Posterior cingulate gyrus (tissue), 11 donors: ENCODE data around the gene OR1D5.
"Not testable (repeated sequence)": the region's sequence is repeated elsewhere in the genome, so short reads cannot be mapped to it uniquely, and the experiment has no call there.

Experiments used
- DNase-seq, 10 donors: peaks; one replicate each; pipeline versions ENCODE4 v3.0.0 to v3.0.0-alpha.2; 2020 to 2021; ENCODE audit warnings: mixed read lengths in 3 of 10
- intact Hi-C: fragments of 100-400 bp; cut with DNase I; formaldehyde crosslinking; loops from one replicate; pipeline ENCODE4 v1.15.1; 2023

OR1D5 gene

GRCh38 chr17:3063507-3063906 lies at the start of gene OR1D5:
Gene OR1D5 (minus strand): TSS chr17:3063607. CDS start chr17:3063607, 0 bp downstream.
- intact Hi-C loops, DNase-seq: not testable (repeated sequence)

- intact Hi-C loops = no loop called here
- no peak for DNase-seq
Measured at GRCh38 chr17:3104322-3104721, 40.9 kb upstream of the OR1D5 start, which contains the start of gene OR1D2. Gene OR1D2 (minus strand): TSS chr17:3104422. CDS start chr17:3092996, 11,426 bp downstream.

- DNase-seq, intact Hi-C loops: not testable (repeated sequence)
Measured at GRCh38 chr17:3073850-3074249, 10.4 kb upstream of the OR1D5 start.

- intact Hi-C loops, DNase-seq: not testable (repeated sequence)
Measured at GRCh38 chr17:3065192-3065591, 1.8 kb upstream of the OR1D5 start.

- DNase-seq = peak in 1 of 10 donors; percentile 7
- intact Hi-C loops = not testable (repeated sequence)
Measured at GRCh38 chr17:3062824-3063377, 506 bp downstream of the OR1D5 start.

- DNase-seq, intact Hi-C loops: not testable (repeated sequence)
Measured at GRCh38 chr17:3054868-3055267, 8.5 kb downstream of the OR1D5 start.

GRCh38 chr17:3049705-3050295 lies 13.6 kb downstream of the OR1D5 start:
- peak in 1 of 10 donors; percentile 57 for DNase-seq
- intact Hi-C loops = loop anchor here (5.0 kb wide), 1 partner anchor 588 kb away; the partner anchor contains the start of genes CTNS and SHPK

GRCh38 chr17:3048727-3049471 lies 14.5 kb downstream of the OR1D5 start:
- DNase-seq = peak; percentile 95 to 100 (median 98)
- intact Hi-C loops = loop anchor here (5.0 kb wide), 1 partner anchor 588 kb away; the partner anchor contains the start of genes CTNS and SHPK

GRCh38 chr17:3046753-3047152 lies 16.7 kb downstream of the OR1D5 start:
- no peak for DNase-seq
- intact Hi-C loops = loop anchor here (5.0 kb wide), 1 partner anchor 591 kb away; the partner anchor contains the start of genes CTNS and SHPK

GRCh38 chr17:3043737-3044365 lies 19.6 kb downstream of the OR1D5 start:
- intact Hi-C loops = no loop called here
- DNase-seq = peak in 1 of 10 donors; percentile 36

- intact Hi-C loops = no loop called here
- DNase-seq = peak in 4 of 10 donors; percentile 39 to 90 (median 66)
Measured at GRCh38 chr17:3040882-3041281, 22.5 kb downstream of the OR1D5 start.

GRCh38 chr17:3039736-3040135 lies 23.7 kb downstream of the OR1D5 start:
- DNase-seq = no peak
- intact Hi-C loops = no loop called here

GRCh38 chr17:3038941-3039340 lies 24.5 kb downstream of the OR1D5 start:
- intact Hi-C loops = no loop called here
- DNase-seq = peak in 1 of 10 donors; percentile 30

- intact Hi-C loops = no loop called here
- DNase-seq = no peak
Measured at GRCh38 chr17:3037259-3037658, 26.1 kb downstream of the OR1D5 start.

GRCh38 chr17:3036800-3037199 lies 26.6 kb downstream of the OR1D5 start:
- intact Hi-C loops = no loop called here
- DNase-seq = peak in 1 of 10 donors; percentile 45

GRCh38 chr17:3035968-3036280 lies 27.5 kb downstream of the OR1D5 start:
- intact Hi-C loops = no loop called here
- no peak for DNase-seq

- DNase-seq = peak in 2 of 10 donors; percentile 52 to 62
- intact Hi-C loops = no loop called here
Measured at GRCh38 chr17:3035256-3035967, 28.0 kb downstream of the OR1D5 start.

- intact Hi-C loops = no loop called here
Measured at GRCh38 chr17:3034578-3034920, 28.9 kb downstream of the OR1D5 start.

GRCh38 chr17:3033741-3034577 lies 29.4 kb downstream of the OR1D5 start:
- intact Hi-C loops = no loop called here
- DNase-seq = peak in 2 of 10 donors; percentile 51 to 56

More at GRCh38 chr17:3034578-3034920, 28.9 kb downstream of the OR1D5 start:
- peak in 2 of 10 donors; percentile 45 to 55 for DNase-seq
